ENCODE results near the gene OR5AC2. TPM values are rescaled to one million over a fixed set of nuclear protein-coding genes. Genes with fewer than 3 reads are reported as not detected.

Gene OR5AC2
- total and polyA plus RNA-seq, 10 donors = not detected

DNA sequence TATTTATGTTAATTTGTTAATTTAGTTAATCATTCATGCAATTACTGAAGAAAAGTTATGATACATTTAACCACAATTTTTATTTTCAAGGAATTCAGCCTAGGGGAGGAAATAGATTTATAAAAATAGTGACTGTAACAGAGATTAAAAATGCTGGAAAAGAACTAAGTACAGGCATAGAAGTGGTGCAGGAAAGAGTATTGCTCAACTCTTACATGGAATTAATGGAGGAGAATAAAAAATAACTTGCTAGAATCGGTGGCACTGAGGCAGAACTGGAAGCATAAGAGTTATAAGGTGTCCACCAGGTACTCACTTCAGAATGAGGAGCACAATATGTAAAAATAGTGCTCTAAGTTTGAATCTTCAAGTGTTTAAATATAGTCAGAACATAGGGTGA is 13.5 kb upstream of the OR5AC2 start:
- H3K27ac ChIP-seq = no peak overlapping the region
- 0 to 41% (median 25%) methylated on average over 1 of the region's 1 CpG for WGBS, 5 donors

DNA sequence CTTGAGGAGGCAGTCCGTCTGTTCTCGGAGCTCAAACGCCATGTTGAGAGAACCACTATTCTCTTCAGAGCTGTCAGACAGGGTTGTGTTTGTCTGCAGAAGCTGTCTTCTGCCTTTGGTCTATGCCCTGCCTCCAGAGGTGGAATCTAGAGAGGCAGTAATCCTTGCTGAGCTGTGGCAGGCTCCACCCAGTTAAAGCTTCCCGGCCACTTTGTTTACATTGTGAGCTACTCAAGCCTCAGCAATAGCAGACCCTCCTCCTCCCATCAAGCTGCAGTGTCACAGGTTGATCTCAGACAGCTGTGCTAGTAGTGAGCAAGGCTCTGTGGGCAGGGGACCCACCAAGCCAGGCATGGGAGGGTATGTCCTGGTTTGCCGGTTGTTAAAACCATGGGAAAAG is 8.9 kb downstream of the OR5AC2 start:
- intact Hi-C loops (cut with DNase I; ENCODE audit: low total_unique reads) = no loop called here
- H3K36me3 ChIP-seq = no peaks in the 10 kb centered on the region
- H3K27me3 ChIP-seq (replicated peaks in 1 of 7) = no peaks in the 10 kb centered on the region
- 73 to 87% (median 77%) methylated on average over 2 to 5 of the region's 5 CpGs for WGBS, 5 donors
- no peaks in the 10 kb centered on the region for H3K4me1 ChIP-seq
- no peak for DNase-seq
- peaks cover 0 to 5% (median 0%) of the 10 kb centered on the region in 8 donors for H3K9me3 ChIP-seq
- no peak overlapping the region for H3K27ac ChIP-seq
- no peak for TF ChIP-seq POLR2A (IDR thresholded peaks at IDR 0.05)
- TF ChIP-seq, protein P1, sequence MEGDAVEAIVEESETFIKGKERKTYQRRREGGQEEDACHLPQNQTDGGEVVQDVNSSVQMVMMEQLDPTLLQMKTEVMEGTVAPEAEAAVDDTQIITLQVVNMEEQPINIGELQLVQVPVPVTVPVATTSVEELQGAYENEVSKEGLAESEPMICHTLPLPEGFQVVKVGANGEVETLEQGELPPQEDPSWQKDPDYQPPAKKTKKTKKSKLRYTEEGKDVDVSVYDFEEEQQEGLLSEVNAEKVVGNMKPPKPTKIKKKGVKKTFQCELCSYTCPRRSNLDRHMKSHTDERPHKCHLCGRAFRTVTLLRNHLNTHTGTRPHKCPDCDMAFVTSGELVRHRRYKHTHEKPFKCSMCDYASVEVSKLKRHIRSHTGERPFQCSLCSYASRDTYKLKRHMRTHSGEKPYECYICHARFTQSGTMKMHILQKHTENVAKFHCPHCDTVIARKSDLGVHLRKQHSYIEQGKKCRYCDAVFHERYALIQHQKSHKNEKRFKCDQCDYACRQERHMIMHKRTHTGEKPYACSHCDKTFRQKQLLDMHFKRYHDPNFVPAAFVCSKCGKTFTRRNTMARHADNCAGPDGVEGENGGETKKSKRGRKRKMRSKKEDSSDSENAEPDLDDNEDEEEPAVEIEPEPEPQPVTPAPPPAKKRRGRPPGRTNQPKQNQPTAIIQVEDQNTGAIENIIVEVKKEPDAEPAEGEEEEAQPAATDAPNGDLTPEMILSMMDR (IDR thresholded peaks at IDR 0.05 in 8 of 11, conservative IDR thresholded peaks at IDR 0.05 in 3 of 11) = no peak
- TF ChIP-seq POLR2AphosphoS5 (IDR thresholded peaks at IDR 0.05) = no peak
- H3K4me3 ChIP-seq = no peak overlapping the region

More for the DNA sequence above, 13.5 kb upstream of the OR5AC2 start:
- Histone ChIP-seq H3K4me1 (no peaks in the 10 kb centered on the region), H3K36me3 (no peaks in the 10 kb centered on the region), H3K4me3 (no peak overlapping the region), H3K27me3 (replicated peaks in 1 of 7) (no peaks in the 10 kb centered on the region), H3K9me3 (no peaks in the 10 kb centered on the region)
- TF ChIP-seq, protein P1 (IDR thresholded peaks at IDR 0.05 in 8 of 11, conservative IDR thresholded peaks at IDR 0.05 in 3 of 11) = no peak
- TF ChIP-seq POLR2AphosphoS5 (IDR thresholded peaks at IDR 0.05) (no peak), POLR2A (IDR thresholded peaks at IDR 0.05) (no peak)
- intact Hi-C loops (cut with DNase I; ENCODE audit: low total_unique reads) = no loop called here
- DNase-seq = no peak

DNA sequence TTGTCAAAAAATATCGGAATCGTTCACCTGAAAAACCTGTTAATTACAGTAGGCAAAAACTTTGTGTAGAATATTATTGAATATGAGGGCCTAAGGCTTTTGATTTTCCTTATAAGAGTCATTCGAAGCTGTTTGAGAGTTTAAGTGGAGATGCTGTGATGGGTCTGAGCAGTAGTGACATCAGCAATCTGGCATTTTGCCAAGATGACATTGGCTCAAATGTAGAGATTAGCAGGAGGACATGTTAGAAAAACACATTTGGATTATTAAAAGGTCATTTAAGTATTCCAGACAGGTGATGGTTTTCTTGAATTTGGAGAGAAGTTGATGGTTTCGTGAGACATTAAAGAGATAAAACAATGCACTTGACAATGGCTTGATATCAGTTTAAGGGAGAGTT is 12.9 kb downstream of the OR5AC2 start:
- TF ChIP-seq POLR2A (IDR thresholded peaks at IDR 0.05) (no peak), POLR2AphosphoS5 (IDR thresholded peaks at IDR 0.05) (no peak)
- TF ChIP-seq, protein P1 (IDR thresholded peaks at IDR 0.05 in 8 of 11, conservative IDR thresholded peaks at IDR 0.05 in 3 of 11) = no peak
- Histone ChIP-seq H3K4me3 (no peak overlapping the region), H3K9me3 (no peaks in the 10 kb centered on the region), H3K27ac (no peak overlapping the region), H3K4me1 (no peaks in the 10 kb centered on the region), H3K36me3 (no peaks in the 10 kb centered on the region), H3K27me3 (replicated peaks in 1 of 7) (no peaks in the 10 kb centered on the region)
- WGBS, 5 donors = 70 to 80% (median 79%) methylated on average over 4 of the region's 4 CpGs
- no peak for DNase-seq
- intact Hi-C loops (cut with DNase I; ENCODE audit: low total_unique reads) = no loop called here

DNA sequence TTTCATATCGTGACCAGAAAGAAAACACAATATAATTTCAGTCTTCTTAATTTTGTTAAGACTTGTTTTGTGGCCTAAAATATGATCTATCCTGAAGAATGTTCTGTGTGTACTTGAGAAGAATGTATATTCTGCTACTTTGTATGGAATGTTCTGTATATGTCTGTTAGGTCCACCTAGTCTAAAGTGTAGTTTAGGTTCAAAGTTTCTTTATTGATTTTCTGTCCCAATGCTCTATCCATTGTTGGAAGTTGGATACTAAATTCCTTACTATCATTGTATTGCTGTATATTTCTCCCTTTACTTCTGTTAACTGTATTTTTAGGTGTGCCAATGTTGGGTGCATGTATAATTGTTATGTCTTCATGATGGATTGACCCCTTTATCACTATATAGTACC is 21.2 kb downstream of the OR5AC2 start:
- Histone ChIP-seq H3K9me3 (peaks cover 0 to 41% (median 26%) of the 10 kb centered on the region in 8 donors), H3K4me1 (no peaks in the 10 kb centered on the region), H3K36me3 (no peaks in the 10 kb centered on the region), H3K27ac (no peak overlapping the region), H3K27me3 (replicated peaks in 1 of 7) (no peaks in the 10 kb centered on the region), H3K4me3 (no peak overlapping the region)
- TF ChIP-seq POLR2AphosphoS5 (IDR thresholded peaks at IDR 0.05) (no peak), POLR2A (IDR thresholded peaks at IDR 0.05) (no peak)
- TF ChIP-seq, protein P1 (IDR thresholded peaks at IDR 0.05 in 8 of 11, conservative IDR thresholded peaks at IDR 0.05 in 3 of 11) = no peak
- intact Hi-C loops (cut with DNase I; ENCODE audit: low total_unique reads) = no loop called here
- DNase-seq = no peak
- 3 to 57% (median 43%) methylated on average over 1 of the region's 1 CpG for WGBS, 5 donors
